PC-3 (cell line): Measurements from ENCODE around the gene HOXA10. TPM values are rescaled to one million over a fixed set of nuclear protein-coding genes. Genes with fewer than 3 reads are reported as not detected.

Source experiments
- ATAC-seq: fragments of 200-7000 bp; cut with Tn5 transposase; 2 replicates; pipeline ENCODE4 v1.9.1; 2020; ENCODE audit warnings: mild to moderate bottlenecking, moderate library complexity
- BruUV-seq: library from RNA; stranded (reverse); fragments of 400-500 nt; replicated peaks from 2 replicates; lab custom pipeline; 2021; lab: Mats Ljungman, UMichigan
- CTCF ChIA-PET: fragments of 300-600 bp; sonication (Branson Sonifier 250); formaldehyde crosslinking; loops from one replicate; lab custom pipeline; 2022; ENCODE audit warnings: antibody characterized with exemption; lab: Charles Lee
- POLR2A ChIA-PET: fragments of 300-600 bp; sonication (Branson Sonifier 250); formaldehyde crosslinking; loops from one replicate; lab custom pipeline; 2022; ENCODE audit warnings: antibody characterized with exemption; ENCODE audit not compliant: unreplicated experiment; lab: Charles Lee
- DNase-seq: peaks from one replicate; pipeline ENCODE4 v3.0.0-alpha.2; 2015
- H2AFZ ChIP-seq: fragments of 300-600 bp; sonication (generic); 2 replicates; pipeline ENCODE4 v1.6.0; 2016; ENCODE audit warnings: antibody characterized with exemption, low read length
- H3F3A ChIP-seq: fragments of 300-600 bp; sonication (generic); one replicate; pipeline ENCODE4 v1.6.0; 2017; ENCODE audit warnings: antibody characterized with exemption, low read length, control low read depth, mild to moderate bottlenecking; ENCODE audit not compliant: unreplicated experiment
- H3K27ac ChIP-seq: fragments of 300-600 bp; sonication (generic); 2 replicates; pipeline ENCODE4 v1.5.1; 2016; ENCODE audit warnings: mild to moderate bottlenecking, low read length
- H3K27me3 ChIP-seq: fragments of 300-600 bp; sonication (generic); 2 replicates; pipeline ENCODE4 v1.6.1; 2016; ENCODE audit warnings: low read length, mixed read lengths
- H3K36me3 ChIP-seq: fragments of 300-600 bp; sonication (generic); 2 replicates; pipeline ENCODE4 v1.6.1; 2016; ENCODE audit warnings: low read depth, mixed run types, low read length, mixed read lengths
- H3K4me1 ChIP-seq: fragments of 300-600 bp; sonication (generic); 2 replicates; pipeline ENCODE4 v1.5.1; 2016; ENCODE audit warnings: low read length; ENCODE audit not compliant: insufficient read depth
- H3K4me2 ChIP-seq: fragments of 300-600 bp; sonication (generic); 2 replicates; pipeline ENCODE4 v1.6.0; 2016; ENCODE audit warnings: low read length
- H3K4me3 ChIP-seq: fragments of 300-600 bp; sonication (generic); 2 replicates; pipeline ENCODE4 v1.5.1; 2016; ENCODE audit warnings: mild to moderate bottlenecking, low read length, mixed read lengths
- H3K79me2 ChIP-seq: fragments of 300-600 bp; sonication (generic); 2 replicates; pipeline ENCODE4 v1.6.1; 2017; ENCODE audit warnings: low read length, mixed read lengths
- H3K9ac ChIP-seq: fragments of 300-600 bp; sonication (generic); 2 replicates; pipeline ENCODE4 v1.6.0; 2016; ENCODE audit warnings: mild to moderate bottlenecking, low read length
- H3K9me2 ChIP-seq: fragments of 300-600 bp; sonication (generic); replicated peaks from 2 replicates; pipeline ENCODE4 v1.6.1; 2016; ENCODE audit warnings: mixed run types, low read length, mixed read lengths
- H3K9me3 ChIP-seq: fragments of 300-600 bp; sonication (generic); 2 replicates; pipeline ENCODE4 v1.6.1; 2016; ENCODE audit warnings: low read length, mixed read lengths
- H4K20me1 ChIP-seq: fragments of 300-600 bp; sonication (generic); 2 replicates; pipeline ENCODE4 v1.6.1; 2016; ENCODE audit warnings: low read length, mixed read lengths
- EZH2 ChIP-seq: fragments of 300-600 bp; sonication (generic); IDR thresholded peaks from one replicate; pipeline ENCODE4 v1.6.1; 2017; ENCODE audit warnings: antibody characterized with exemption, mild to moderate bottlenecking, low read length; ENCODE audit not compliant: unreplicated experiment
- EZH2phosphoT487 ChIP-seq: fragments of 300-600 bp; sonication (generic); IDR thresholded peaks from 2 replicates; pipeline ENCODE4 v1.6.1; 2018; ENCODE audit warnings: mild to moderate bottlenecking, antibody characterized with exemption, low read length, borderline replicate concordance
- intact Hi-C: fragments of 100-400 bp; cut with micrococcal nuclease; formaldehyde crosslinking; loops from 2 replicates; pipeline ENCODE4 v1.9.0; 2023
- total RNA-seq: library from RNA; depleted of rRNA; stranded (reverse); fragments of >200 nt; gene quantifications from 2 replicates; pipeline ENCODE4 v1.2.3, GENCODE V29; 2014
- TF ChIP-seq, protein P1 (sequence below): fragments of 300-600 bp; sonication (generic); conservative IDR thresholded peaks from 2 replicates; pipeline ENCODE4 v1.5.1; 2017; ENCODE audit warnings: antibody characterized with exemption, low read depth, mild to moderate bottlenecking, low read length

The HOXA10 gene
- total RNA-seq, 1 experiment from 2014 or later: 46.1 TPM

DNA sequence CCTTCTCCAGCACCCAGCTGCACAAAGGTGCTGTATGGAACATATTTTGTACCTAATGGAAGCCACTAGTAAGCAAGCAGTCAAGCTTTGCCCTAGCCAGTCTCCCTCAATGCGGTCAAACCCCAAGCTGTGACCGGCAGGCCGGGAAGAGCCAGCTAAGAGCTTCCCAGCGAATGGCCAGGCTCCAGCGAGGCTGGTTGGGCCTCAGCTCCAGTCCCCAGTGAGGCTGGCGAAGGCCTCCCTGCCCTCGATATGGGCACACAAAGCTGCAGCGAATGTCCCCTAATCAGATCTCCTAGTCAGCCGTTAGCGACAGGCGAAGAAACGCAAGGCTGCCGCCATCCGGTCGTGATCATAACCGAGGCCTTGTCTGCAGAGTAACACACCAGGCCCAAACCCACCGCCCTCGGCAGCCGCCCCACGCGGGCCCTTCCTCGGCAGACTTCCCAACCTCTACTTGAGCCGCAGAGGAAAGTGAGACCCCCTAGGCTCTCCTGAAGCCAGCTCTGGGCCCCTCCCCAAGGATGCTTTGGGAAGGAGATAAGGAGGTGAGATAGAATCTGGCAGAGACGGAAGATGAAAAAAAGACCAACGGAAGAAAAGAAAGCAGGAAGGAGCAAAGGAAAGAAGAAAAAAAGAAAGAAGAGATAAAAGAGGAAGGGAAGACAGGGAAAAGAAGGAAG, 5.7 kb downstream of the HOXA10 start:
- H3K4me3 ChIP-seq: peak overlapping the region; percentile 84
- no peaks in the 10 kb centered on the region for H3K9me2 ChIP-seq
- no peaks in the 10 kb centered on the region for H3K27me3 ChIP-seq
- peak overlapping the region; percentile 93 for H3K4me2 ChIP-seq
- CTCF ChIA-PET: interaction anchor here (0.5 to 1.4 kb wide), 3 partner anchors 11 to 602 kb away, joined by 3 to 6 read pairs (median 4); no protein-coding TSS in a partner anchor
- intact Hi-C loops: loop anchor here (5.0 kb wide), 3 partner anchors 34 to 1011 kb away; partner anchors contain the start of genes CBX3, HNRNPA2B1 and HOXA13
- ATAC-seq (no peak), DNase-seq (peak; percentile 59)
- H3K9ac ChIP-seq: peak overlapping the region; percentile 90
- H3K4me1 ChIP-seq: peaks cover 11% of the 10 kb centered on the region
- peaks cover 17% of the 10 kb centered on the region for H3K36me3 ChIP-seq
- no peak overlapping the region for H2AFZ ChIP-seq
- POLR2A ChIA-PET: interaction anchor here (0.5 to 1.3 kb wide), 13 partner anchors 12 to 839 kb away, joined by 3 to 9 read pairs (median 4); partner anchors contain the start of genes HOXA11, HOXA13 and TAX1BP1
- H3K9me3 ChIP-seq: no peaks in the 10 kb centered on the region
- TF ChIP-seq, protein P1, sequence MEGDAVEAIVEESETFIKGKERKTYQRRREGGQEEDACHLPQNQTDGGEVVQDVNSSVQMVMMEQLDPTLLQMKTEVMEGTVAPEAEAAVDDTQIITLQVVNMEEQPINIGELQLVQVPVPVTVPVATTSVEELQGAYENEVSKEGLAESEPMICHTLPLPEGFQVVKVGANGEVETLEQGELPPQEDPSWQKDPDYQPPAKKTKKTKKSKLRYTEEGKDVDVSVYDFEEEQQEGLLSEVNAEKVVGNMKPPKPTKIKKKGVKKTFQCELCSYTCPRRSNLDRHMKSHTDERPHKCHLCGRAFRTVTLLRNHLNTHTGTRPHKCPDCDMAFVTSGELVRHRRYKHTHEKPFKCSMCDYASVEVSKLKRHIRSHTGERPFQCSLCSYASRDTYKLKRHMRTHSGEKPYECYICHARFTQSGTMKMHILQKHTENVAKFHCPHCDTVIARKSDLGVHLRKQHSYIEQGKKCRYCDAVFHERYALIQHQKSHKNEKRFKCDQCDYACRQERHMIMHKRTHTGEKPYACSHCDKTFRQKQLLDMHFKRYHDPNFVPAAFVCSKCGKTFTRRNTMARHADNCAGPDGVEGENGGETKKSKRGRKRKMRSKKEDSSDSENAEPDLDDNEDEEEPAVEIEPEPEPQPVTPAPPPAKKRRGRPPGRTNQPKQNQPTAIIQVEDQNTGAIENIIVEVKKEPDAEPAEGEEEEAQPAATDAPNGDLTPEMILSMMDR: peak; percentile 36; the same call in 1 of the 2 replicates
- no peak for TF ChIP-seq EZH2phosphoT487
- H3K79me2 ChIP-seq: peaks cover 100% of the 10 kb centered on the region
- no peaks in the 10 kb centered on the region for H3F3A ChIP-seq
- TSS peak; percentile 10 for BruUV-seq
- H4K20me1 ChIP-seq: peaks cover 9% of the 10 kb centered on the region
- peak overlapping the region; percentile 97 for H3K27ac ChIP-seq

DNA sequence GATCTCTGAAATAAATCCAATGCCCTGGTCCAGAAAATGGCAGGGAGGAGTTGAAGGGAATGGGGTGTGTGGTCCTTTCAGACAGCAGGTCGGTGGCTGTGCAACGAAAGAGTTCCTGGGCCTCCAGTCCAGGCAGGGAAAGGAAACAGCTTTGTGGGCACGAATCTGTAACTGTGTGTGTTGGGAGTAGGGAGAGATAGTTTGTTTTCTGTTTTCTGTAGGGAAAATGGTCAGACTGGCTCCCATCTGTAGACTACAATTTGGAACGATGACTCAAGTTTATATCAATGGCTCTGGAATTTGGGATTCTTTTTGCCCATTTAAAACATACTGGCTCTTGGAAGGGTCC, 6.2 kb downstream of the HOXA10 start:
- no peak for ATAC-seq
- Histone ChIP-seq H3K4me3 (peak overlapping the region; percentile 84), H3K9me2 (no peaks in the 10 kb centered on the region), H4K20me1 (peaks cover 15% of the 10 kb centered on the region), H3F3A (peaks cover 2% of the 10 kb centered on the region), H3K4me2 (peak overlapping the region; percentile 93), H3K9me3 (no peaks in the 10 kb centered on the region), H3K9ac (peak overlapping the region; percentile 90), H3K27me3 (no peaks in the 10 kb centered on the region), H3K36me3 (peaks cover 22% of the 10 kb centered on the region), H2AFZ (no peak overlapping the region), H3K27ac (peak overlapping the region; percentile 97), H3K4me1 (peaks cover 11% of the 10 kb centered on the region), H3K79me2 (peaks cover 100% of the 10 kb centered on the region)
- peak; percentile 48 for DNase-seq
- TF ChIP-seq EZH2: no peak
- TF ChIP-seq, protein P1: no peak
- no peak for TF ChIP-seq EZH2phosphoT487
- POLR2A ChIA-PET: interaction anchor here (0.5 to 1.3 kb wide), 4 partner anchors 13 to 573 kb away, joined by 3 to 7 read pairs (median 4); no protein-coding TSS in a partner anchor
- intact Hi-C loops: loop anchor here (5.0 kb wide), 3 partner anchors 34 to 1011 kb away; partner anchors contain the start of genes CBX3, HNRNPA2B1 and HOXA13
- no TSS peak for BruUV-seq
- CTCF ChIA-PET: interaction anchor here (1.4 kb wide), 1 partner anchor 12 kb away, joined by 4 read pairs; no protein-coding TSS in a partner anchor
